CD4-positive, alpha-beta memory T cell (primary cell): ENCODE results near the gene RAB34. TPM values are rescaled to one million over a fixed set of nuclear protein-coding genes. Genes with fewer than 3 reads are reported as not detected.

Experiments
- CTCF ChIA-PET: fragments of 350-600 bp; sonication (Branson Sonifier 250); formaldehyde crosslinking; loops from one replicate; lab custom pipeline; 2021; ENCODE audit warnings: inconsistent platforms; ENCODE audit not compliant: partially characterized antibody; lab: Charles Lee
- POLR2A ChIA-PET: fragments of 350-600 bp; sonication (Branson Sonifier 250); formaldehyde crosslinking; loops from one replicate; lab custom pipeline; 2021; ENCODE audit not compliant: partially characterized antibody; lab: Charles Lee
- DNase-seq, 5 donors: peaks; one replicate each; pipeline versions ENCODE4 v3.0.0 to v3.0.0-alpha.2; 2020 to 2022; ENCODE audit warnings: mixed read lengths in 1 of 5
- H3K27ac ChIP-seq: one replicate; pipeline ENCODE4 v1.7.0; 2013; ENCODE audit warnings: low read depth, low read length
- H3K27me3 ChIP-seq: 2 replicates; pipeline ENCODE4 v1.7.0; 2013; ENCODE audit warnings: mild to moderate bottlenecking, low read length, moderate library complexity; ENCODE audit not compliant: insufficient read depth
- H3K36me3 ChIP-seq: 2 replicates; pipeline ENCODE4 v1.7.0; 2013; ENCODE audit warnings: mild to moderate bottlenecking, low read length, moderate library complexity; ENCODE audit not compliant: insufficient read depth
- H3K4me1 ChIP-seq: 2 replicates; pipeline ENCODE4 v1.7.0; 2013; ENCODE audit warnings: mild to moderate bottlenecking, low read length, moderate library complexity; ENCODE audit not compliant: insufficient read depth
- H3K4me3 ChIP-seq, 2 donors: one replicate each; pipeline ENCODE4 v1.7.0; 2013; ENCODE audit warnings: low read length in 2 of 2, mild to moderate bottlenecking in 1 of 2
- H3K9me3 ChIP-seq, 2 donors: one replicate each; pipeline ENCODE4 v1.7.0; 2013; ENCODE audit warnings: low read length in 2 of 2, control low read depth in 1 of 2; ENCODE audit not compliant: control insufficient read depth in 1 of 2
- H3K27ac Mint-ChIP-seq, 7 donors: one replicate each; pipeline ENCODE4 v1.8.0; 2020 to 2021; ENCODE audit warnings: mixed read lengths in 7 of 7, mild to moderate bottlenecking in 6 of 7, inconsistent platforms in 3 of 7, moderate library complexity in 3 of 7
- H3K27me3 Mint-ChIP-seq, 2 donors: one replicate each; pipeline ENCODE4 v1.8.0; 2020 to 2021; ENCODE audit warnings: mixed read lengths in 2 of 2
- H3K36me3 Mint-ChIP-seq, 2 donors: one replicate each; pipeline ENCODE4 v1.8.0; 2020 to 2021; ENCODE audit warnings: mixed read lengths in 2 of 2, inconsistent platforms in 1 of 2, mild to moderate bottlenecking in 1 of 2
- H3K4me1 Mint-ChIP-seq, 4 donors: one replicate each; pipeline ENCODE4 v1.8.0; 2020 to 2021; ENCODE audit warnings: mixed read lengths in 4 of 4, mild to moderate bottlenecking in 1 of 4
- H3K4me3 Mint-ChIP-seq, 8 donors: one replicate each; pipeline ENCODE4 v1.8.0; 2020 to 2021; ENCODE audit warnings: mixed read lengths in 8 of 8, mild to moderate bottlenecking in 7 of 8, moderate library complexity in 6 of 8, inconsistent platforms in 3 of 8
- H3K9me3 Mint-ChIP-seq, 8 donors: one replicate each; pipeline ENCODE4 v1.8.0; 2020 to 2021; ENCODE audit warnings: mixed read lengths in 8 of 8, mild to moderate bottlenecking in 5 of 8, inconsistent platforms in 3 of 8, moderate library complexity in 1 of 8
- intact Hi-C: fragments of 100-400 bp; cut with micrococcal nuclease; formaldehyde crosslinking; loops from one replicate; pipeline ENCODE4 v1.15.1; 2023
- polyA plus RNA-seq, 2 donors: library from polyadenylated mRNA; unstranded; fragments of 300-500 nt; fragmentation: Illumina TruSeq; gene quantifications; one replicate each; pipeline ENCODE4 v1.2.3, GENCODE V29; 2021
- total RNA-seq, 2 experiments: library from RNA; stranded (reverse); gene quantifications; one replicate each; pipeline ENCODE4 v1.2.3, GENCODE V29; 2021

RAB34 gene
- total and polyA plus RNA-seq, 4 experiments from 2014 or later = 3.0 to 8.7 (median 5.2) TPM

DNA sequence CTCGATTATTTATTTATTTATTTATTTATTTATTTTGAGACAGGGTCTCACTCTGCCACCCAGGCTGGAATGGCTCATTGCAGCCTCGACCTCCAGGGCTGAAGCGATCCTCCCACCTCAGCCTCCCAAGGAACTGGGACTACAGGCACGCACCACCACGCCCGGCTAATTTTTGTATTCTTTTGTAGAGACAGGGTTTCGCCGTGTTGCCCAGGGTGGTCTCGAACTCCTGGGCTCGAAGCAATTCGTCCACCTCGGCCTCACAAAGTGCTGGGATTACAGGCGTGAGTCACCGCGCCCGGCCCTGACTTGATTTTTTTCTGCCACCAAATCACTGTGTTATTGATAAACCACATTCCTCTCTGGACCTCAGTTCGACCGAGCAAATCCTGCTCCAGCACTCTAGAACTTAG is 1.4 kb upstream of the RAB34 start:
- intact Hi-C loops = loop anchor here (1.0 to 5.0 kb wide), 5 partner anchors 8 to 423 kb away; partner anchors contain the start of genes NEK8 and PROCA1
- Mint-ChIP-seq H3K4me3 (peak overlapping the region; percentile 94 to 99 (median 96)), H3K4me1 (peaks cover 26 to 56% (median 41%) of the 10 kb centered on the region in 4 donors), H3K9me3 (no peaks in the 10 kb centered on the region), H3K27ac (peak overlapping the region; percentile 96 to 100 (median 99)), H3K36me3 (peaks cover 31 to 39% of the 10 kb centered on the region in 2 donors), H3K27me3 (peaks cover 9 to 18% of the 10 kb centered on the region in 2 donors)
- DNase-seq = no peak
- Histone ChIP-seq H3K36me3 (peaks cover 28% of the 10 kb centered on the region), H3K4me3 (peak overlapping the region; percentile 78 to 95), H3K27ac (peak overlapping the region; percentile 86), H3K27me3 (peaks cover 11% of the 10 kb centered on the region), H3K4me1 (peaks cover 45% of the 10 kb centered on the region), H3K9me3 (no peaks in the 10 kb centered on the region)
- ChIA-PET POLR2A (interaction anchor here (0.6 to 11.0 kb wide), 27 partner anchors 9 to 575 kb away, joined by 3 to 528 read pairs (median 4); partner anchors contain the start of genes ALDOC, BLTP2, DHRS13 and FLOT2), CTCF (interaction anchor here (0.6 to 2.2 kb wide), 14 partner anchors 7 to 234 kb away, joined by 3 to 21 read pairs (median 4); partner anchors contain the start of genes DHRS13, NEK8, PHF12 and PROCA1)

- DNase-seq = no peak
- intact Hi-C loops = loop anchor here (1.0 to 5.0 kb wide), 5 partner anchors 7 to 424 kb away; partner anchors contain the start of genes NEK8 and PROCA1
- Histone ChIP-seq H3K27ac (no peak overlapping the region), H3K4me3 (no peak overlapping the region), H3K9me3 (no peaks in the 10 kb centered on the region), H3K4me1 (peaks cover 45% of the 10 kb centered on the region), H3K27me3 (peaks cover 11% of the 10 kb centered on the region), H3K36me3 (peaks cover 24% of the 10 kb centered on the region)
- POLR2A ChIA-PET = interaction anchor here (1.2 to 11.0 kb wide), 10 partner anchors 8 to 232 kb away, joined by 3 to 528 read pairs (median 20); partner anchors contain the start of genes BLTP2, FLOT2, NEK8 and PHF12
- Mint-ChIP-seq H3K36me3 (peaks cover 27 to 33% of the 10 kb centered on the region in 2 donors), H3K9me3 (no peaks in the 10 kb centered on the region), H3K27me3 (peaks cover 9 to 18% of the 10 kb centered on the region in 2 donors), H3K4me1 (peaks cover 24 to 51% (median 38%) of the 10 kb centered on the region in 4 donors), H3K27ac (peak overlapping the region in 5 of 7 donors; percentile 52 to 96 (median 74)), H3K4me3 (peak overlapping the region; percentile 49 to 71 (median 53))
- CTCF ChIA-PET = interaction anchor here (1.2 to 2.2 kb wide), 4 partner anchors 9 to 234 kb away, joined by 3 to 15 read pairs (median 7); partner anchors contain the start of genes NEK8 and PHF12
Measured at GRCh38 chr17:28718333-28719020, 809 bp upstream of the RAB34 start.

DNA sequence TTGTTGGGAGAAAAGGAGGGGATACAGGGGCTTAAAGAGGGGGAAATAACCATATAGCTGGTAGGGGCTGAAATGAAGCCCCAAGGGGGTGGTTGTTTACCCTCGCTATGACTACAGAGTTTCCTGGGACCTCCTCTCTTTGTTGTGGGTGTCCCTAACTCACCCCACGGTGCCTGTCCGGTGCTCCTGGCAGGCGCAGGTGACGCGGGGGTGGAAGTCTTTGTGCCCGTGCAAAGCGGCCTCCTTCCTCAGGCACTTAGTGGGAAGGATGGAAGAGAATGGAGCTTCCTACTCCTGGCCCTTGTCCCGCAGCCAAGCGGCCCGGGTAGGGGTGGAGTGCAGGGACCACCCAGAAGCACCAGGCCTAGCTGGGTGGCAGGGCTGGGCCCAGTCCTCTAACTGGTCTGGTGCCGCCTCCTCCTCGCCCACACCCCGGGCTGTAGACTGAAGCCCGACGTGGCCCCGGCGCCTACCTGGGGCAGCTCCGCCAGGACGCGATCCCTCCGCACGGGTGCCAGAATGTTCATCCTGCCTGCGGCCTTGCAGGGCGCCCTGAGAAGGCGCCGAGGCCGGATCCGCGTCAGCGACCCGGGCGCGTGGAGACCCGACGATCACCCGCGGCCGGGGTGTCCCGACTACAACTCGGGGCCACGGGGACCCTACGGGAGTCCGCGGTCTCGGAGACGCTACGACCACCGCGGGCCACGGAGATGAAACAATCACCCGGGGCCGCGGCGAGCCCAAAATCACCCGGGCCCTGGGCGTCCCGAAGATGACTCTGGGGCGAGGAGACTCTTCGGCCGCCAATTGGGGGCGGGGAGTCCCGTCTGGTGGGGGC is 709 bp downstream of the RAB34 start:
- Mint-ChIP-seq H3K36me3 (peaks cover 22 to 25% of the 10 kb centered on the region in 2 donors), H3K4me3 (peak overlapping the region in 1 of 8 donors; percentile 39), H3K27ac (peak overlapping the region in 2 of 7 donors; percentile 4 to 16), H3K4me1 (peaks cover 25 to 46% (median 36%) of the 10 kb centered on the region in 4 donors), H3K27me3 (peaks cover 9 to 18% of the 10 kb centered on the region in 2 donors), H3K9me3 (no peaks in the 10 kb centered on the region)
- H3K4me1 ChIP-seq = peaks cover 38% of the 10 kb centered on the region
- no peaks in the 10 kb centered on the region for H3K9me3 ChIP-seq
- no peak overlapping the region for H3K27ac ChIP-seq
- intact Hi-C loops = loop anchor here (5.0 kb wide), 1 partner anchor 425 kb away; no protein-coding TSS in a partner anchor
- POLR2A ChIA-PET = interaction anchor here (0.8 kb wide), 1 partner anchor 235 kb away, joined by 3 read pairs; the partner anchor contains the start of gene PHF12
- peaks cover 10% of the 10 kb centered on the region for H3K36me3 ChIP-seq
- H3K27me3 ChIP-seq = peaks cover 11% of the 10 kb centered on the region
- no peak for DNase-seq
- no peak overlapping the region for H3K4me3 ChIP-seq
- CTCF ChIA-PET = interaction anchor here (1.2 kb wide), 1 partner anchor 47 kb away, joined by 3 read pairs; no protein-coding TSS in a partner anchor

DNA sequence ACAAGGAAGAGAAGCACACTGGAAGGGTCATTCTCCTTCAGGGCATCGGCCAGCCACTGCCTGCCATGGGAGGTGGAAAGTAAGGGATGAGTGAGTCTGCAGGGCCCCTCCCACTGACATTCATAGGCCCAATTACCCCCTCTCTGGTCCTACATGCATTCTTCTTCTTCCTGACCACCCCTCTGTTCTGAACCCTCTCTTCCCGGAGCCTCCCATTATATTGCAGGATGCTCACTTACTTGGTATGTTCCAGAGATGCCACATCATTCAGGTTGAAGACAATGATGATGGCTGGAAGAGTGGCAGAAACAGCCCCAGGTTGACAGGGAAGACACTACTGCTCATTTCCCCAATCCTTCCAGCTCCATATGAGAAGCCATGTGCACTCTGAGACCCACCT is 2.5 kb downstream of the RAB34 start:
- Histone ChIP-seq H3K9me3 (no peaks in the 10 kb centered on the region), H3K36me3 (no peaks in the 10 kb centered on the region), H3K27me3 (peaks cover 11% of the 10 kb centered on the region), H3K4me3 (no peak overlapping the region), H3K27ac (no peak overlapping the region), H3K4me1 (peaks cover 26% of the 10 kb centered on the region)
- Mint-ChIP-seq H3K27ac (peak overlapping the region in 1 of 7 donors; percentile 3), H3K4me3 (no peak overlapping the region), H3K27me3 (peaks cover 9 to 18% of the 10 kb centered on the region in 2 donors), H3K36me3 (peaks cover 9 to 12% of the 10 kb centered on the region in 2 donors), H3K9me3 (no peaks in the 10 kb centered on the region), H3K4me1 (peaks cover 18 to 43% (median 28%) of the 10 kb centered on the region in 4 donors)
- POLR2A ChIA-PET = no interaction called here
- intact Hi-C loops = loop anchor here (5.0 kb wide), 1 partner anchor 427 kb away; no protein-coding TSS in a partner anchor
- DNase-seq = no peak
- CTCF ChIA-PET = interaction anchor here (1.2 to 1.7 kb wide), 2 partner anchors 11 to 49 kb away, joined by 3 to 7 read pairs; partner anchors contain the start of gene TLCD1

- Mint-ChIP-seq H3K4me1 (peaks cover 15 to 34% (median 23%) of the 10 kb centered on the region in 4 donors), H3K9me3 (no peaks in the 10 kb centered on the region), H3K27me3 (peaks cover 9 to 16% of the 10 kb centered on the region in 2 donors), H3K27ac (no peak overlapping the region), H3K4me3 (peak overlapping the region in 1 of 8 donors; percentile 18), H3K36me3 (peaks cover 3 to 4% of the 10 kb centered on the region in 2 donors)
- Histone ChIP-seq H3K27me3 (peaks cover 11% of the 10 kb centered on the region), H3K4me1 (peaks cover 24% of the 10 kb centered on the region), H3K9me3 (no peaks in the 10 kb centered on the region), H3K4me3 (no peak overlapping the region), H3K36me3 (no peaks in the 10 kb centered on the region), H3K27ac (no peak overlapping the region)
- ChIA-PET CTCF (interaction anchor here (1.7 to 3.5 kb wide), 2 partner anchors 12 to 13 kb away, joined by 7 to 22 read pairs; partner anchors contain the start of genes NEK8 and TLCD1), POLR2A (no interaction called here)
- intact Hi-C loops = no loop called here
- DNase-seq = no peak
Measured at GRCh38 chr17:28714281-28714680, 3.4 kb downstream of the RAB34 start.

DNA sequence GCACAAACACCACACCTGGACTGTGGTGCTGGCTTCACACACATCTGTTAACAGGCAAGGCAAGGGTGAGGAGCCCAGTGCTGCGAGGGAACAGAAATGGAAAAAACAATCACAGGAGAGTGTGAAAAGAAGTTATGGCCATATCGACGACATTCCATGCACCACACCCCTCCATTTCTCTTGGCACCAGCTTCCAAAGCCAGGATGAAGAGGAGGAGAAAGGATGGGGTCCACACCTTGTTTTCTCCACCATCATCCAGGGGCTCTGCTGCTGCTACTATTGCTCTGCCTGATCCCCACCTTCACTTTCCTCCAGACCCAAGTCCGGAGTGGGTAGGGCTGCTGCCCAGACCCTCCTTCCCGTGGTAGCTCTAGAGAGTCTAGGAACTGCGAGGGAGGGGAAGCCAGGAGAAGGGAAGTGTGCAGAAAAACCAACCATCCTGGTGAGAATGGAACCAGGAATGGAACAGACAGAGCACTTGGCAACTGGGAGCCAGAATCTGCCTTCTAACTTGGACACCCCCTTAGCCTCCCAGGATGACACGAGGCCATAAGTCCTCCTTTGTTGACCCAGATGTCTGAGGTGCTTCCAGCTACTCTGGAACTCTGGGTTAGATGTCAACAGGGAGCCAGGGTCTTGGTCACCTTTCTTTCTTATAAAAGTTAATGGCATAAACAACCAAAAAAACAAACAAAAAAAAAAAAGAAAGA is 4.8 kb downstream of the RAB34 start:
- ChIA-PET CTCF (interaction anchor here (1.1 to 3.5 kb wide), 3 partner anchors 7 to 68 kb away, joined by 3 to 22 read pairs (median 9); partner anchors contain the start of genes BLTP2, NEK8, RPL23A and TLCD1), POLR2A (interaction anchor here (0.8 to 7.3 kb wide), 10 partner anchors 8 to 239 kb away, joined by 3 to 93 read pairs (median 13); partner anchors contain the start of genes DHRS13, NEK8, PHF12 and PIGS)
- Mint-ChIP-seq H3K36me3 (peaks cover 3 to 4% of the 10 kb centered on the region in 2 donors), H3K27me3 (peaks cover 7 to 14% of the 10 kb centered on the region in 2 donors), H3K27ac (peak overlapping the region; percentile 87 to 97 (median 96)), H3K4me3 (peak overlapping the region; percentile 91 to 95 (median 94)), H3K9me3 (peaks cover 0 to 2% (median 0%) of the 10 kb centered on the region in 8 donors), H3K4me1 (peaks cover 10 to 22% (median 16%) of the 10 kb centered on the region in 4 donors)
- Histone ChIP-seq H3K36me3 (no peaks in the 10 kb centered on the region), H3K9me3 (no peaks in the 10 kb centered on the region), H3K4me1 (peaks cover 20% of the 10 kb centered on the region), H3K27me3 (peaks cover 11% of the 10 kb centered on the region), H3K27ac (peak overlapping the region; percentile 85), H3K4me3 (no peak overlapping the region)
- no peak for DNase-seq
- intact Hi-C loops = no loop called here
